IMR-90 (cell line): ENCODE measurements around the gene FAT1. TPM values are rescaled to one million over a fixed set of nuclear protein-coding genes. Genes with fewer than 3 reads are reported as not detected.
A peak's percentile ranks its signal among the peaks of the same experiment; 100 is the strongest.

Experiments used
- ATAC-seq: fragments of 200-7000 bp; cut with Tn5 transposase; 2 replicates; pipeline ENCODE4 v1.9.1; 2020; ENCODE audit warnings: low read depth, mild to moderate bottlenecking, moderate library complexity
- BruUV-seq: library from RNA; stranded (reverse); fragments of 400-500 nt; replicated peaks from 2 replicates; lab custom pipeline; 2021; lab: Mats Ljungman, UMichigan
- CTCF ChIA-PET: fragments of 300-600 bp; formaldehyde crosslinking; extraction: SDS; loops from one replicate; lab custom pipeline; 2021; ENCODE audit warnings: antibody characterized with exemption; lab: Yijun Ruan, JAX
- POLR2A ChIA-PET: fragments of 300-600 bp; sonication (Branson Sonifier 250); formaldehyde crosslinking; loops from one replicate; lab custom pipeline; 2022; ENCODE audit warnings: antibody characterized with exemption; ENCODE audit not compliant: unreplicated experiment; lab: Charles Lee
- DNase-seq: peaks from one replicate; pipeline ENCODE4 v3.0.0; 2013
- H2AFZ ChIP-seq: replicated peaks from 2 replicates; pipeline ENCODE3; 2013; ENCODE audit warnings: low read length, mild to moderate bottlenecking; ENCODE audit not compliant: poor library complexity
- H2AK5ac ChIP-seq: 2 replicates; pipeline ENCODE4 v1.6.1; 2013; ENCODE audit warnings: low read depth, low read length, inconsistent platforms
- H2AK9ac ChIP-seq: replicated peaks from 2 replicates; pipeline ENCODE3; 2013; ENCODE audit warnings: mild to moderate bottlenecking, low read depth, low read length, moderate library complexity; ENCODE audit not compliant: poor library complexity
- H2BK120ac ChIP-seq: 2 replicates; pipeline ENCODE4 v1.6.1; 2013; ENCODE audit warnings: low read depth, low read length, inconsistent platforms
- H2BK15ac ChIP-seq: 3 replicates; pipeline ENCODE4 v1.6.1; 2013; ENCODE audit warnings: low read depth, low read length, inconsistent platforms
- H2BK20ac ChIP-seq: 2 replicates; pipeline ENCODE4 v1.6.1; 2013; ENCODE audit warnings: low read depth, mild to moderate bottlenecking, inconsistent platforms, low read length, moderate library complexity
- H2BK5ac ChIP-seq: 2 replicates; pipeline ENCODE4 v1.6.1; 2013; ENCODE audit warnings: mild to moderate bottlenecking, low read depth, low read length, inconsistent platforms; ENCODE audit not compliant: poor library complexity, severe bottlenecking
- H3K14ac ChIP-seq: replicated peaks from 2 replicates; pipeline ENCODE4 v1.6.1; 2013; ENCODE audit warnings: low read depth, low read length, inconsistent platforms
- H3K18ac ChIP-seq: 2 replicates; pipeline ENCODE4 v1.6.1; 2013; ENCODE audit warnings: low read depth, low read length, control low read depth
- H3K23ac ChIP-seq: 2 replicates; pipeline ENCODE4 v1.6.1; 2013; ENCODE audit warnings: low read depth, low read length, inconsistent platforms
- H3K27ac ChIP-seq: 2 replicates; pipeline ENCODE4 v1.5.1; 2013; ENCODE audit warnings: mild to moderate bottlenecking, control low read depth, low read length; ENCODE audit not compliant: insufficient read depth
- H3K27me3 ChIP-seq: 2 replicates; pipeline ENCODE4 v1.6.1; 2013; ENCODE audit warnings: low read length; ENCODE audit not compliant: control insufficient read depth, insufficient read depth
- H3K36me3 ChIP-seq: 2 replicates; pipeline ENCODE4 v1.6.1; 2013; ENCODE audit warnings: low read length, mixed read lengths; ENCODE audit not compliant: control insufficient read depth, insufficient read depth
- H3K4ac ChIP-seq: 2 replicates; pipeline ENCODE4 v1.6.1; 2013; ENCODE audit warnings: low read depth, low read length, inconsistent platforms
- H3K4me1 ChIP-seq: 2 replicates; pipeline ENCODE4 v1.6.1; 2013; ENCODE audit warnings: low read length, mixed read lengths; ENCODE audit not compliant: control insufficient read depth, insufficient read depth
- H3K4me2 ChIP-seq: 2 replicates; pipeline ENCODE4 v1.6.1; 2013; ENCODE audit warnings: low read depth, mild to moderate bottlenecking, control low read depth, low read length, moderate library complexity
- H3K4me3 ChIP-seq: 2 replicates; pipeline ENCODE4 v1.5.1; 2013; ENCODE audit warnings: low read depth, mild to moderate bottlenecking, control low read depth, low read length, moderate library complexity; ENCODE audit not compliant: insufficient read depth
- H3K56ac ChIP-seq: 2 replicates; pipeline ENCODE4 v1.6.1; 2013; ENCODE audit warnings: low read length, inconsistent platforms; ENCODE audit not compliant: insufficient read depth; ENCODE audit errors: extremely low read depth
- H3K79me1 ChIP-seq, 2 experiments: 2 replicates each; pipeline ENCODE4 v1.6.1; 2013; ENCODE audit warnings: low read length in 2 of 2, inconsistent platforms in 1 of 2, low read depth in 1 of 2
- H3K9ac ChIP-seq: 2 replicates; pipeline ENCODE4 v1.6.1; 2013; ENCODE audit warnings: low read depth, low read length, control low read depth
- H3K9me1 ChIP-seq: 2 replicates; pipeline ENCODE4 v1.6.1; 2013; ENCODE audit warnings: low read length, inconsistent platforms; ENCODE audit not compliant: insufficient read depth
- H3K9me3 ChIP-seq: 2 replicates; pipeline ENCODE4 v1.6.1; 2013; ENCODE audit warnings: low read length; ENCODE audit not compliant: control insufficient read depth, insufficient read depth
- H4K20me1 ChIP-seq: 2 replicates; pipeline ENCODE4 v1.6.1; 2013; ENCODE audit warnings: low read length, inconsistent platforms; ENCODE audit not compliant: insufficient read depth
- H4K5ac ChIP-seq: 2 replicates; pipeline ENCODE4 v1.6.1; 2013; ENCODE audit warnings: mild to moderate bottlenecking, low read depth, low read length, control low read depth
- H4K8ac ChIP-seq, 2 experiments: 2 replicates each; pipeline ENCODE4 v1.6.1; 2013; ENCODE audit warnings: low read depth in 2 of 2, low read length in 2 of 2, control low read depth in 1 of 2, inconsistent platforms in 1 of 2
- H4K91ac ChIP-seq: 2 replicates; pipeline ENCODE4 v1.6.1; 2013; ENCODE audit warnings: low read depth, low read length, inconsistent platforms; ENCODE audit not compliant: insufficient read depth
- BHLHE40 ChIP-seq: fragments of 150-350 bp; IDR thresholded peaks from 2 replicates; pipeline ENCODE4 v1.6.1; 2016; ENCODE audit warnings: mild to moderate bottlenecking, low read depth, low read length
- CTCF ChIP-seq: conservative IDR thresholded peaks from 2 replicates; pipeline ENCODE4 v1.5.1; 2012; ENCODE audit warnings: mild to moderate bottlenecking, low read depth, low read length, improper control_type of control experiment
- FOS ChIP-seq: fragments of 150-350 bp; IDR thresholded peaks from 2 replicates; pipeline ENCODE4 v1.6.1; 2016; ENCODE audit warnings: low read depth, low read length
- RCOR1 ChIP-seq: IDR thresholded peaks from 2 replicates; pipeline ENCODE4 v1.6.1; 2012; ENCODE audit warnings: mild to moderate bottlenecking, low read length, improper control_type of control experiment; ENCODE audit not compliant: insufficient replicate concordance
- RFX5 ChIP-seq: IDR thresholded peaks from 2 replicates; pipeline ENCODE4 v1.8.0; 2012; ENCODE audit warnings: low read depth, mild to moderate bottlenecking, low read length, moderate library complexity
- WGBS, 2 experiments: methylation state at CpG; one replicate each; pipeline versions ENCODE4 v1.1.5 to v1.1.7; 2013; ENCODE audit warnings: missing lambda C conversion rate in 2 of 2; ENCODE audit not compliant: insufficient read length in 1 of 2; ENCODE audit errors: extremely low coverage in 2 of 2; 5-methylcytosine and 5-hydroxymethylcytosine counted together
- dilution Hi-C: fragments of 300-500 bp; cut with HindIII; formaldehyde crosslinking; loops from one replicate; pipeline ENCODE4 v1.14.3; 2018; ENCODE audit warnings: low sequenced_read_pairs; ENCODE audit not compliant: unreplicated experiment
- in situ Hi-C: fragments of 300-500 bp; cut with MboI; formaldehyde crosslinking; loops from 3 replicates; pipeline ENCODE4 v1.14.3; 2019; ENCODE audit warnings: low sequenced_read_pairs, inconsistent platforms, mixed read lengths
- intact Hi-C: fragments of 100-400 bp; cut with micrococcal nuclease; formaldehyde crosslinking; loops from 2 replicates; pipeline ENCODE4 v1.10.0; 2022
- polyA plus RNA-seq, 3 experiments: library from polyadenylated mRNA; depleted of rRNA; stranded (reverse); fragments of >200 nt; gene quantifications; 2 replicates each; pipeline ENCODE4 v1.2.3, GENCODE V29; 2012; ENCODE audit warnings: low replicate concordance in 1 of 3
- total RNA-seq: library from RNA; depleted of rRNA; stranded (reverse); fragments of >200 nt; gene quantifications from 2 replicates; pipeline ENCODE4 v1.2.3, GENCODE V29; 2012

Gene FAT1
- total and polyA plus RNA-seq, 2 of the 4 experiments (the other 2 are of a cell fraction): 156 to 519 TPM

DNA sequence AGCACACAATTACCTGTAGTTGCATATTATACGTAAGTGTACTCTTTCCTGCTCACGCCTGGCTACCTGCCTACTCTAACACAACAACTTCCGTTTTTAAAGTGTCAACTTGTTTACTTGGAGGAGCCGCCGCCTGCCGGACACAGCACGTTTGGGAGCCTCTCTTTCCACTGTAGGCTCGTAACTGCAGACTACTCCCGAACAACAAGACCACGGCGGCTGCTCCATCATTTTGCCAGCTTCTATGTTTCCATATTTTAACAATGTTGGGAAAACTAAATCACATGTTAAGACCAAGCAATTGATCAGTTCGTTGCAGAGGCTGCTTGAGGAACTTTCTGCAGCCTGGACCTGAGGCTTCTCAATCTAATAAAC, 169.1 kb downstream of the FAT1 start:
- Histone ChIP-seq H4K91ac (no peak overlapping the region), H4K5ac (no peak overlapping the region), H3K4me1 (peaks cover 3% of the 10 kb centered on the region; the same call in 1 of the 2 replicates), H3K9ac (no peak overlapping the region), H4K8ac (no peak overlapping the region), H3K56ac (no peak overlapping the region), H2BK15ac (no peak overlapping the region), H3K27me3 (peaks cover 21% of the 10 kb centered on the region), H2BK20ac (no peak overlapping the region), H3K27ac (no peak overlapping the region), H3K18ac (no peak overlapping the region), H3K4me3 (no peak overlapping the region), H3K9me3 (no peaks in the 10 kb centered on the region), H2AK5ac (no peak overlapping the region), H2BK120ac (no peak overlapping the region), H3K9me1 (peaks cover 5% of the 10 kb centered on the region; the same call in 1 of the 2 replicates), H4K20me1 (no peaks in the 10 kb centered on the region), H3K79me1 (no peaks in the 10 kb centered on the region), H3K14ac (no peak overlapping the region), H3K36me3 (no peaks in the 10 kb centered on the region), H3K4ac (no peak overlapping the region), H2BK5ac (no peak overlapping the region), H2AFZ (peak overlapping the region; percentile 90), H3K4me2 (peak overlapping the region; percentile 76; the same call in 1 of the 2 replicates), H2AK9ac (no peak overlapping the region), H3K23ac (no peak overlapping the region)
- dilution Hi-C loops (no loop called here), in situ Hi-C loops (no loop called here), intact Hi-C loops (no loop called here)
- ATAC-seq (peak; percentile 15), DNase-seq (no peak)
- ChIA-PET CTCF (no interaction called here), POLR2A (no interaction called here)
- no TSS peak for BruUV-seq
- TF ChIP-seq RCOR1 (no peak), RFX5 (no peak), FOS (no peak), BHLHE40 (peak; percentile 33; the same call in 1 of the 2 replicates), CTCF (0 out of 2 replicates have a peak, but pooled peaks have one; percentile 7)
- 9% methylated on average over 10 of the region's 12 CpGs; no CpG with 5 or more reads in 1 of the 2 experiments for WGBS, 2 experiments
